PC-3 (cell line): ENCODE results near the gene PAIP1. TPM values are rescaled to one million over a fixed set of nuclear protein-coding genes. Genes with fewer than 3 reads are reported as not detected.

Source experiments
- ATAC-seq: fragments of 200-7000 bp; cut with Tn5 transposase; 2 replicates; pipeline ENCODE4 v1.9.1; 2020; ENCODE audit warnings: mild to moderate bottlenecking, moderate library complexity
- BruUV-seq: library from RNA; stranded (reverse); fragments of 400-500 nt; replicated peaks from 2 replicates; lab custom pipeline; 2021; lab: Mats Ljungman, UMichigan
- CTCF ChIA-PET: fragments of 300-600 bp; sonication (Branson Sonifier 250); formaldehyde crosslinking; loops from one replicate; lab custom pipeline; 2022; ENCODE audit warnings: antibody characterized with exemption; lab: Charles Lee
- POLR2A ChIA-PET: fragments of 300-600 bp; sonication (Branson Sonifier 250); formaldehyde crosslinking; loops from one replicate; lab custom pipeline; 2022; ENCODE audit warnings: antibody characterized with exemption; ENCODE audit not compliant: unreplicated experiment; lab: Charles Lee
- DNase-seq: peaks from one replicate; pipeline ENCODE4 v3.0.0-alpha.2; 2015
- H2AFZ ChIP-seq: fragments of 300-600 bp; sonication (generic); 2 replicates; pipeline ENCODE4 v1.6.0; 2016; ENCODE audit warnings: antibody characterized with exemption, low read length
- H3F3A ChIP-seq: fragments of 300-600 bp; sonication (generic); one replicate; pipeline ENCODE4 v1.6.0; 2017; ENCODE audit warnings: antibody characterized with exemption, low read length, control low read depth, mild to moderate bottlenecking; ENCODE audit not compliant: unreplicated experiment
- H3K27ac ChIP-seq: fragments of 300-600 bp; sonication (generic); 2 replicates; pipeline ENCODE4 v1.5.1; 2016; ENCODE audit warnings: mild to moderate bottlenecking, low read length
- H3K27me3 ChIP-seq: fragments of 300-600 bp; sonication (generic); 2 replicates; pipeline ENCODE4 v1.6.1; 2016; ENCODE audit warnings: low read length, mixed read lengths
- H3K36me3 ChIP-seq: fragments of 300-600 bp; sonication (generic); 2 replicates; pipeline ENCODE4 v1.6.1; 2016; ENCODE audit warnings: low read depth, mixed run types, low read length, mixed read lengths
- H3K4me1 ChIP-seq: fragments of 300-600 bp; sonication (generic); 2 replicates; pipeline ENCODE4 v1.5.1; 2016; ENCODE audit warnings: low read length; ENCODE audit not compliant: insufficient read depth
- H3K4me2 ChIP-seq: fragments of 300-600 bp; sonication (generic); 2 replicates; pipeline ENCODE4 v1.6.0; 2016; ENCODE audit warnings: low read length
- H3K4me3 ChIP-seq: fragments of 300-600 bp; sonication (generic); 2 replicates; pipeline ENCODE4 v1.5.1; 2016; ENCODE audit warnings: mild to moderate bottlenecking, low read length, mixed read lengths
- H3K79me2 ChIP-seq: fragments of 300-600 bp; sonication (generic); 2 replicates; pipeline ENCODE4 v1.6.1; 2017; ENCODE audit warnings: low read length, mixed read lengths
- H3K9ac ChIP-seq: fragments of 300-600 bp; sonication (generic); 2 replicates; pipeline ENCODE4 v1.6.0; 2016; ENCODE audit warnings: mild to moderate bottlenecking, low read length
- H3K9me2 ChIP-seq: fragments of 300-600 bp; sonication (generic); replicated peaks from 2 replicates; pipeline ENCODE4 v1.6.1; 2016; ENCODE audit warnings: mixed run types, low read length, mixed read lengths
- H3K9me3 ChIP-seq: fragments of 300-600 bp; sonication (generic); 2 replicates; pipeline ENCODE4 v1.6.1; 2016; ENCODE audit warnings: low read length, mixed read lengths
- H4K20me1 ChIP-seq: fragments of 300-600 bp; sonication (generic); 2 replicates; pipeline ENCODE4 v1.6.1; 2016; ENCODE audit warnings: low read length, mixed read lengths
- EZH2 ChIP-seq: fragments of 300-600 bp; sonication (generic); IDR thresholded peaks from one replicate; pipeline ENCODE4 v1.6.1; 2017; ENCODE audit warnings: antibody characterized with exemption, mild to moderate bottlenecking, low read length; ENCODE audit not compliant: unreplicated experiment
- EZH2phosphoT487 ChIP-seq: fragments of 300-600 bp; sonication (generic); IDR thresholded peaks from 2 replicates; pipeline ENCODE4 v1.6.1; 2018; ENCODE audit warnings: mild to moderate bottlenecking, antibody characterized with exemption, low read length, borderline replicate concordance
- intact Hi-C: fragments of 100-400 bp; cut with micrococcal nuclease; formaldehyde crosslinking; loops from 2 replicates; pipeline ENCODE4 v1.9.0; 2023
- total RNA-seq: library from RNA; depleted of rRNA; stranded (reverse); fragments of >200 nt; gene quantifications from 2 replicates; pipeline ENCODE4 v1.2.3, GENCODE V29; 2014
- TF ChIP-seq, protein P1 (sequence below): fragments of 300-600 bp; sonication (generic); conservative IDR thresholded peaks from 2 replicates; pipeline ENCODE4 v1.5.1; 2017; ENCODE audit warnings: antibody characterized with exemption, low read depth, mild to moderate bottlenecking, low read length

PAIP1 gene
- total RNA-seq, 1 experiment from 2014 or later = 142 TPM

DNA sequence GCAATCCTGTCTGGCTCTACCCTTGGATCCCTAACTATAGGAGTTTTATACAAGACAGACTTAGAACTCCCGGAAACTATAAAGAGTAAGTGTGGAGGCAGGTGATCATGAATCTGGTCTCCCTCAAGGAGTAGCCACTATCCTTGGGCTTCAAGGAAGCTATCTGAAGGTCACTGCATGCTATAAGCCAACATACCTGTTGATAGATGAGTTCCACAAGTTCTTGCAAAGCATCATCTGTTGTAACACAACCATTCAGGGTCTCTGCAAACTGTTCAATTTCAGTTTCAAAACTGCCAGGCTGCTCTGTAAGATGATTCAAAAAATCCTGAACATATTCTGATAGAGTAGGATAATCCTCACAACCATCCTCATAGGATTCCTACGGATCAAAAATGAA is 9.3 kb downstream of the PAIP1 start:
- H3K9me3 ChIP-seq = no peaks in the 10 kb centered on the region
- intact Hi-C loops = no loop called here
- no peaks in the 10 kb centered on the region for H3K4me1 ChIP-seq
- H3K27me3 ChIP-seq = no peaks in the 10 kb centered on the region
- ATAC-seq = no peak
- H4K20me1 ChIP-seq = peaks cover under 1% of the 10 kb centered on the region; the same call in 1 of the 2 replicates
- DNase-seq = no peak
- no peak overlapping the region for H2AFZ ChIP-seq
- no peak overlapping the region for H3K4me2 ChIP-seq
- H3K9ac ChIP-seq = no peak overlapping the region
- no peaks in the 10 kb centered on the region for H3F3A ChIP-seq
- no peak overlapping the region for H3K27ac ChIP-seq
- POLR2A ChIA-PET = no interaction called here
- CTCF ChIA-PET = no interaction called here
- peaks cover 39% of the 10 kb centered on the region for H3K79me2 ChIP-seq
- peaks cover 81% of the 10 kb centered on the region for H3K36me3 ChIP-seq
- no peaks in the 10 kb centered on the region for H3K9me2 ChIP-seq
- TF ChIP-seq, protein P1, sequence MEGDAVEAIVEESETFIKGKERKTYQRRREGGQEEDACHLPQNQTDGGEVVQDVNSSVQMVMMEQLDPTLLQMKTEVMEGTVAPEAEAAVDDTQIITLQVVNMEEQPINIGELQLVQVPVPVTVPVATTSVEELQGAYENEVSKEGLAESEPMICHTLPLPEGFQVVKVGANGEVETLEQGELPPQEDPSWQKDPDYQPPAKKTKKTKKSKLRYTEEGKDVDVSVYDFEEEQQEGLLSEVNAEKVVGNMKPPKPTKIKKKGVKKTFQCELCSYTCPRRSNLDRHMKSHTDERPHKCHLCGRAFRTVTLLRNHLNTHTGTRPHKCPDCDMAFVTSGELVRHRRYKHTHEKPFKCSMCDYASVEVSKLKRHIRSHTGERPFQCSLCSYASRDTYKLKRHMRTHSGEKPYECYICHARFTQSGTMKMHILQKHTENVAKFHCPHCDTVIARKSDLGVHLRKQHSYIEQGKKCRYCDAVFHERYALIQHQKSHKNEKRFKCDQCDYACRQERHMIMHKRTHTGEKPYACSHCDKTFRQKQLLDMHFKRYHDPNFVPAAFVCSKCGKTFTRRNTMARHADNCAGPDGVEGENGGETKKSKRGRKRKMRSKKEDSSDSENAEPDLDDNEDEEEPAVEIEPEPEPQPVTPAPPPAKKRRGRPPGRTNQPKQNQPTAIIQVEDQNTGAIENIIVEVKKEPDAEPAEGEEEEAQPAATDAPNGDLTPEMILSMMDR = no peak
- TF ChIP-seq EZH2phosphoT487 (no peak), EZH2 (no peak)
- no peak overlapping the region for H3K4me3 ChIP-seq
- no TSS peak for BruUV-seq

DNA sequence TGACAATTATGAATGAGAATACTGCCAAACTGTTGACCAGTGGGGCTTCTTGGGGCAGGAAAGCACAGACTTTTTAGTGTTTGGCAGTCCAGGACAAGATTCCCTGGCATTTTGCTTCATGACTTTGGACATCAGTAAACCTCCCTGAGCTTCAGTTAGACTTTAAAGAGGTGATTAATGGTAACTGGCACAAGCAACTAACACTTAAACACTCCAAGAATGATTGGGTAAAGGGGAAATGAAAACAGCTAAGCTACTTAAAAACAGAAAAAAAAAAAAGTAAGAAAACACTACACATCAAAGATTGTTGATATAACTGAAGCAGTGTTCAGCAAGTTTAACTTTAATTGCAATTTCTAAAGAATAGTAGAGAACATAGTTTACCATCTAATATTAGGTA is 13.4 kb downstream of the PAIP1 start:
- H2AFZ ChIP-seq = no peak overlapping the region
- DNase-seq (no peak), ATAC-seq (no peak)
- H3K36me3 ChIP-seq = peaks cover 79% of the 10 kb centered on the region
- intact Hi-C loops = no loop called here
- CTCF ChIA-PET = no interaction called here
- POLR2A ChIA-PET = no interaction called here
- no peak overlapping the region for H3K27ac ChIP-seq
- peaks cover 4% of the 10 kb centered on the region; the same call in 1 of the 2 replicates for H4K20me1 ChIP-seq
- peaks cover 7% of the 10 kb centered on the region; the same call in 1 of the 2 replicates for H3K79me2 ChIP-seq
- no peak overlapping the region for H3K9ac ChIP-seq
- no peak for TF ChIP-seq EZH2phosphoT487
- TF ChIP-seq, protein P1 = no peak
- peaks cover 3% of the 10 kb centered on the region for H3F3A ChIP-seq
- BruUV-seq = no TSS peak
- no peak overlapping the region for H3K4me3 ChIP-seq
- no peaks in the 10 kb centered on the region for H3K9me3 ChIP-seq
- no peaks in the 10 kb centered on the region for H3K27me3 ChIP-seq
- H3K4me2 ChIP-seq = no peak overlapping the region
- H3K9me2 ChIP-seq = no peaks in the 10 kb centered on the region
- H3K4me1 ChIP-seq = no peaks in the 10 kb centered on the region

DNA sequence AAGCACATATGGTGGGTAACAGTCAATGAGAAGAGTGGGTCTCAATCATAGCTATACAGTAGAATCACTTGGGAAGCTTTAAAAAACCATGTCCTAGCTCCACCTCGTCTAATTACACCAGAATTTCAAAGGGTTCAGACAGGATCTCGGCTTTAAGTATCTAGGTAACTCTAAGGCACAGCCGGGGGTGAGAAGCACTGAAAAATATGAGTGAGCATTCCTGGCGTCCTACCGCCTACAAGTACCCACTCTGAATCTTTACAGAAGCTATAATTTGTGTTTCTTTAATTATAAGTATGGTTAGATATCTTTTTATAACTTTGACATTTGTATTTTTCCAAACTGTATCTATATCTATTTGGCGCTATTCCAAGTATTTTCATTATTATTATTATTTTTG is 16.1 kb downstream of the PAIP1 start:
- TF ChIP-seq EZH2 (no peak), EZH2phosphoT487 (no peak)
- TF ChIP-seq, protein P1 = no peak
- Histone ChIP-seq H3F3A (peaks cover 3% of the 10 kb centered on the region), H3K79me2 (no peaks in the 10 kb centered on the region), H3K27ac (no peak overlapping the region), H3K27me3 (no peaks in the 10 kb centered on the region), H3K9ac (no peak overlapping the region), H3K9me3 (no peaks in the 10 kb centered on the region), H3K36me3 (peaks cover 77% of the 10 kb centered on the region), H4K20me1 (peaks cover 4% of the 10 kb centered on the region; the same call in 1 of the 2 replicates), H3K9me2 (no peaks in the 10 kb centered on the region), H3K4me2 (no peak overlapping the region), H3K4me1 (no peaks in the 10 kb centered on the region), H2AFZ (no peak overlapping the region), H3K4me3 (no peak overlapping the region)
- BruUV-seq = no TSS peak
- ChIA-PET POLR2A (no interaction called here), CTCF (interaction anchor here (0.7 kb wide), 1 partner anchor 337 kb away, joined by 3 read pairs; no protein-coding TSS in a partner anchor)
- no peak for ATAC-seq
- intact Hi-C loops = no loop called here
- DNase-seq = no peak
